Body of pancreas (tissue), 4 donors: Measurements from ENCODE around the gene TIMP2. TPM values are rescaled to one million over a fixed set of nuclear protein-coding genes. Genes with fewer than 3 reads are reported as not detected.

ENCODE experiments used
- ATAC-seq: fragments of 150-250 bp; one replicate; pipeline ENCODE4 v1.9.1; 2016
- DNase-seq, 4 donors: peaks; one replicate each; pipeline ENCODE4 v3.0.0-alpha.2; 2019
- H3K27ac ChIP-seq, 4 donors: fragments of 200-600 bp; sonication (generic); 1 replicate in 3 of 4; 2 replicates in 1 of 4; pipeline versions ENCODE4 v1.5.1 to v1.6.1; 2016 to 2019; ENCODE audit warnings: mild to moderate bottlenecking in 1 of 4, mixed read lengths in 1 of 4, moderate library complexity in 1 of 4
- H3K27me3 ChIP-seq, 2 donors: fragments of 200-600 bp; sonication (generic); one replicate each; pipeline ENCODE4 v1.6.0; 2016; ENCODE audit warnings: mild to moderate bottlenecking in 1 of 2
- H3K36me3 ChIP-seq, 2 donors: fragments of 200-600 bp; sonication (generic); replicated peaks in 1 of 2; 2 replicates each; pipeline ENCODE4 v1.5.1; 2016; ENCODE audit warnings: low read depth in 2 of 2; ENCODE audit not compliant: insufficient read depth in 1 of 2
- H3K4me1 ChIP-seq: fragments of 200-600 bp; sonication (generic); one replicate; pipeline ENCODE4 v1.6.0; 2016
- H3K4me3 ChIP-seq, 2 donors: fragments of 200-600 bp; sonication (generic); 1 replicate in 1 of 2; 2 replicates in 1 of 2; pipeline ENCODE4 v1.5.1; 2016 to 2019
- H3K9me3 ChIP-seq, 3 donors: fragments of 200-600 bp; sonication (generic); 1 replicate in 2 of 3; 2 replicates in 1 of 3; pipeline ENCODE4 v1.5.1; 2016
- POLR2A ChIP-seq, 3 donors: fragments of 450-650 bp; IDR thresholded peaks; one replicate each; pipeline ENCODE4 v1.6.1; 2016; ENCODE audit warnings: antibody characterized with exemption in 3 of 3, mild to moderate bottlenecking in 2 of 3
- WGBS, 2 donors: methylation state at CpG; one replicate each; pipeline ENCODE4 v1.1.5; 2017; 5-methylcytosine and 5-hydroxymethylcytosine counted together
- intact Hi-C: fragments of 100-400 bp; cut with DNase I; formaldehyde crosslinking; loops from one replicate; pipeline ENCODE4 v1.15.1; 2023
- total RNA-seq, 2 donors: library from RNA; depleted of rRNA; stranded (reverse); fragments of >200 nt; gene quantifications; one replicate each; pipeline ENCODE4 v1.1.0, GENCODE V29; 2016
- TF ChIP-seq, protein P1 (sequence below), 7 experiments: fragments of 450-650 bp in 4 of 7; fragments of 200-600 bp in 3 of 7; sonication (generic) in 3 of 7; IDR thresholded peaks; one replicate each; pipeline ENCODE4 v1.5.1; 2016 to 2019; ENCODE audit warnings: antibody characterized with exemption in 7 of 7

The TIMP2 gene
- total RNA-seq, 2 donors from 2014 or later: 50.1 to 53.7 TPM

- 74 to 80% methylated on average over 18 to 19 of the region's 19 CpGs for WGBS, 2 donors
- no peaks in the 10 kb centered on the region for H3K9me3 ChIP-seq
- DNase-seq (no peak), ATAC-seq (no peak)
- intact Hi-C loops: no loop called here
- H3K4me1 ChIP-seq: no peaks in the 10 kb centered on the region
- H3K27me3 ChIP-seq: no peaks in the 10 kb centered on the region
- no peak overlapping the region for H3K4me3 ChIP-seq
- H3K36me3 ChIP-seq: peaks cover 17 to 49% of the 10 kb centered on the region in 2 donors
- no peak for TF ChIP-seq POLR2A (IDR thresholded peaks at IDR 0.05)
- TF ChIP-seq, protein P1, sequence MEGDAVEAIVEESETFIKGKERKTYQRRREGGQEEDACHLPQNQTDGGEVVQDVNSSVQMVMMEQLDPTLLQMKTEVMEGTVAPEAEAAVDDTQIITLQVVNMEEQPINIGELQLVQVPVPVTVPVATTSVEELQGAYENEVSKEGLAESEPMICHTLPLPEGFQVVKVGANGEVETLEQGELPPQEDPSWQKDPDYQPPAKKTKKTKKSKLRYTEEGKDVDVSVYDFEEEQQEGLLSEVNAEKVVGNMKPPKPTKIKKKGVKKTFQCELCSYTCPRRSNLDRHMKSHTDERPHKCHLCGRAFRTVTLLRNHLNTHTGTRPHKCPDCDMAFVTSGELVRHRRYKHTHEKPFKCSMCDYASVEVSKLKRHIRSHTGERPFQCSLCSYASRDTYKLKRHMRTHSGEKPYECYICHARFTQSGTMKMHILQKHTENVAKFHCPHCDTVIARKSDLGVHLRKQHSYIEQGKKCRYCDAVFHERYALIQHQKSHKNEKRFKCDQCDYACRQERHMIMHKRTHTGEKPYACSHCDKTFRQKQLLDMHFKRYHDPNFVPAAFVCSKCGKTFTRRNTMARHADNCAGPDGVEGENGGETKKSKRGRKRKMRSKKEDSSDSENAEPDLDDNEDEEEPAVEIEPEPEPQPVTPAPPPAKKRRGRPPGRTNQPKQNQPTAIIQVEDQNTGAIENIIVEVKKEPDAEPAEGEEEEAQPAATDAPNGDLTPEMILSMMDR (IDR thresholded peaks at IDR 0.05): no peak
- no peak overlapping the region for H3K27ac ChIP-seq
These were observed 106.9 kb downstream of the TIMP2 start for GRCh38 chr17:78818152-78818846.

DNA sequence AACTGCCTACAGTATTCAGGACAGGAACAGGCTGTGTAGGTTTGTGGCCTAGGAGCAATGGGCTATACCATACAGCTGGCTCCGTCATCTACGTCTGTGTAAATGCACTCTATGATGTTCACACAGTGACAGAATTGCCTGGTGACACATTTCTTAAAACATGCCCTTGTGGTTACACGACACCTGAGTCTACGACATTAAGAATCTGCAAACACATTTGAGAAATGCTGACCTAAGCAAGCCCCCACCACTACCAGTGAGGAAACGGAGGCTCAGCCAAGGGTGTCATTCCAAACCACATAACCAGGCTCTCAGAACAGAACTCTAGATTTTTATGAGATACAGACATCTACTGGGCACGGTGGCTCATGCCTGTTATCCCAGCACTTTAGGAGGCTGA lies 108.1 kb downstream of the TIMP2 start:
- 84 to 94% methylated on average over 6 of the region's 6 CpGs for WGBS, 2 donors
- Histone ChIP-seq H3K4me1 (no peaks in the 10 kb centered on the region), H3K9me3 (no peaks in the 10 kb centered on the region), H3K27me3 (no peaks in the 10 kb centered on the region), H3K27ac (no peak overlapping the region), H3K4me3 (no peak overlapping the region), H3K36me3 (peaks cover 24 to 55% of the 10 kb centered on the region in 2 donors)
- intact Hi-C loops: no loop called here
- DNase-seq: peak in 1 of 4 donors; percentile 19
- TF ChIP-seq POLR2A (IDR thresholded peaks at IDR 0.05): no peak
- TF ChIP-seq, protein P1 (IDR thresholded peaks at IDR 0.05): no peak
- ATAC-seq: no peak

GRCh38 chr17:78815696-78816095 lies 109.5 kb downstream of the TIMP2 start:
- H3K27ac ChIP-seq: no peak overlapping the region
- WGBS, 2 donors: 77 to 87% methylated on average over 7 of the region's 7 CpGs
- intact Hi-C loops: no loop called here
- H3K4me1 ChIP-seq: no peaks in the 10 kb centered on the region
- TF ChIP-seq, protein P1 (IDR thresholded peaks at IDR 0.05): no peak
- TF ChIP-seq POLR2A (IDR thresholded peaks at IDR 0.05): no peak
- no peaks in the 10 kb centered on the region for H3K9me3 ChIP-seq
- no peak overlapping the region for H3K4me3 ChIP-seq
- ATAC-seq (no peak), DNase-seq (no peak)
- H3K27me3 ChIP-seq: no peaks in the 10 kb centered on the region
- H3K36me3 ChIP-seq: peaks cover 33 to 60% of the 10 kb centered on the region in 2 donors

GRCh38 chr17:78812855-78813254 lies 112.3 kb downstream of the TIMP2 start:
- TF ChIP-seq POLR2A (IDR thresholded peaks at IDR 0.05): no peak
- TF ChIP-seq, protein P1 (IDR thresholded peaks at IDR 0.05): no peak
- ATAC-seq (peak; percentile 48), DNase-seq (no peak)
- Histone ChIP-seq H3K36me3 (peaks cover 28 to 46% of the 10 kb centered on the region in 2 donors), H3K27me3 (no peaks in the 10 kb centered on the region), H3K9me3 (no peaks in the 10 kb centered on the region), H3K4me3 (no peak overlapping the region), H3K27ac (peak overlapping the region in 1 of 4 donors; percentile 34), H3K4me1 (no peaks in the 10 kb centered on the region)
- intact Hi-C loops: no loop called here
- WGBS, 2 donors: 81 to 86% methylated on average over 8 of the region's 8 CpGs

GRCh38 chr17:78808163-78808562 lies 117.0 kb downstream of the TIMP2 start:
- Histone ChIP-seq H3K36me3 (peaks cover 28 to 55% of the 10 kb centered on the region in 2 donors), H3K4me3 (no peak overlapping the region), H3K9me3 (no peaks in the 10 kb centered on the region), H3K27me3 (no peaks in the 10 kb centered on the region), H3K27ac (no peak overlapping the region), H3K4me1 (no peaks in the 10 kb centered on the region)
- DNase-seq: no peak
- 65 to 76% methylated on average over 4 of the region's 4 CpGs for WGBS, 2 donors
- intact Hi-C loops: no loop called here
- TF ChIP-seq, protein P1 (IDR thresholded peaks at IDR 0.05): no peak
- no peak for TF ChIP-seq POLR2A (IDR thresholded peaks at IDR 0.05)
- ATAC-seq: no peak
